Endothelial cell of umbilical vein (primary cell): ENCODE results near the gene SAMD10. TPM values are rescaled to one million over a fixed set of nuclear protein-coding genes. Genes with fewer than 3 reads are reported as not detected.
A peak's percentile ranks its signal among the peaks of the same experiment; 100 is the strongest.

Experiments used
- BruUV-seq: library from RNA; stranded (reverse); fragments of 400-500 nt; replicated peaks from 2 replicates; lab custom pipeline; 2021; lab: Mats Ljungman, UMichigan
- CTCF ChIA-PET: fragments of 300-600, 350-600 bp; sonication (Branson Sonifier 250); formaldehyde crosslinking; loops from one replicate; lab custom pipeline; 2021; ENCODE audit warnings: antibody characterized with exemption, inconsistent platforms; lab: Charles Lee
- POLR2A ChIA-PET: fragments of 300-600, 350-600 bp; sonication (Branson Sonifier 250); formaldehyde crosslinking; loops from one replicate; lab custom pipeline; 2021; ENCODE audit warnings: antibody characterized with exemption, inconsistent platforms; lab: Charles Lee
- DNase-seq: peaks from one replicate; pipeline ENCODE4 v3.0.0-alpha.2; 2011; ENCODE audit warnings: low read depth, low spot score
- FAIRE-seq: peaks from 2 replicates; lab custom pipeline; 2011; peaks lifted over from hg19 to GRCh38; lab: Jason Lieb, UNC
- H2AFZ ChIP-seq: 2 replicates; pipeline ENCODE4 v1.6.0; 2012; ENCODE audit warnings: low read depth, low read length, control low read depth, inconsistent platforms
- H3K27ac ChIP-seq: 2 replicates; pipeline ENCODE4 v1.5.1; 2011; ENCODE audit warnings: low read depth, mild to moderate bottlenecking, control low read depth, low read length, moderate library complexity; ENCODE audit not compliant: insufficient read depth
- H3K27me3 ChIP-seq, 2 experiments: 2 replicates each; pipeline versions ENCODE4 v1.6.0 to v1.6.1; 2011; ENCODE audit warnings: low read length in 2 of 2, mixed read lengths in 1 of 2; ENCODE audit not compliant: control insufficient read depth in 2 of 2, insufficient read depth in 2 of 2
- H3K36me3 ChIP-seq, 2 experiments: 2 replicates in 1 of 2; 3 replicates in 1 of 2; pipeline ENCODE4 v1.5.1; 2011; ENCODE audit warnings: low read length in 2 of 2, mild to moderate bottlenecking in 1 of 2, moderate library complexity in 1 of 2; ENCODE audit not compliant: control insufficient read depth in 2 of 2, insufficient read depth in 2 of 2; ENCODE audit errors: extremely low read depth in 1 of 2
- H3K4me1 ChIP-seq: 3 replicates; pipeline ENCODE4 v1.5.1; 2011; ENCODE audit warnings: mild to moderate bottlenecking, low read length; ENCODE audit not compliant: control insufficient read depth, insufficient read depth; ENCODE audit errors: extremely low read depth
- H3K4me2 ChIP-seq: 2 replicates; pipeline ENCODE4 v1.6.1; 2011; ENCODE audit warnings: low read length, control low read depth, mixed read lengths; ENCODE audit not compliant: insufficient read depth
- H3K4me3 ChIP-seq, 3 experiments: fragments of 200-600 bp in 1 of 3; sonication (generic), shearing (Covaris generic) in 1 of 3; replicated peaks in 1 of 3; 2 replicates each; pipeline ENCODE4 v1.5.1; 2011 to 2016; ENCODE audit warnings: control low read depth in 3 of 3, low read length in 3 of 3, mild to moderate bottlenecking in 2 of 3, inconsistent platforms in 1 of 3, low read depth in 1 of 3, moderate library complexity in 1 of 3; ENCODE audit not compliant: insufficient read depth in 1 of 3
- H3K79me2 ChIP-seq: 2 replicates; pipeline ENCODE4 v1.6.0; 2012; ENCODE audit warnings: low read length, inconsistent platforms; ENCODE audit not compliant: control insufficient read depth, insufficient read depth
- H3K9ac ChIP-seq: replicated peaks from 2 replicates; pipeline ENCODE3; 2011; ENCODE audit warnings: low read length, control low read depth; ENCODE audit not compliant: insufficient read depth; ENCODE audit errors: extremely low read depth
- H3K9me1 ChIP-seq: replicated peaks from 3 replicates; pipeline ENCODE4 v1.6.0; 2011; ENCODE audit warnings: mild to moderate bottlenecking, low read length; ENCODE audit not compliant: control insufficient read depth, insufficient read depth; ENCODE audit errors: extremely low read depth
- H3K9me3 ChIP-seq: replicated peaks from 2 replicates; pipeline ENCODE4 v1.5.1; 2012; ENCODE audit warnings: low read length, inconsistent platforms; ENCODE audit not compliant: control insufficient read depth, insufficient read depth
- H4K20me1 ChIP-seq: replicated peaks from 2 replicates; pipeline ENCODE3; 2011; ENCODE audit warnings: mild to moderate bottlenecking, low read length; ENCODE audit not compliant: control insufficient read depth, insufficient read depth; ENCODE audit errors: extremely low read depth
- EZH2 ChIP-seq: IDR thresholded peaks from 2 replicates; pipeline ENCODE4 v1.6.1; 2012; ENCODE audit warnings: borderline replicate concordance, low read depth, mild to moderate bottlenecking, moderate library complexity, low read length, inconsistent platforms; ENCODE audit not compliant: severe bottlenecking
- FOS ChIP-seq: IDR thresholded peaks from 2 replicates; pipeline ENCODE4 v1.6.1; 2011; ENCODE audit warnings: mild to moderate bottlenecking, low read length, moderate library complexity, borderline replicate concordance; ENCODE audit not compliant: insufficient read depth
- GATA2 ChIP-seq: IDR thresholded peaks from 2 replicates; pipeline ENCODE4 v1.7.0; 2011; ENCODE audit warnings: low read depth, mild to moderate bottlenecking, moderate library complexity, mixed read lengths, low read length; ENCODE audit not compliant: insufficient read length, insufficient read depth
- JUN ChIP-seq: IDR thresholded peaks from 2 replicates; pipeline ENCODE4 v1.6.1; 2011; ENCODE audit warnings: borderline replicate concordance, low read depth; ENCODE audit not compliant: insufficient read length, insufficient read depth
- MYC ChIP-seq: IDR thresholded peaks from one replicate; pipeline ENCODE4 v1.6.1; 2011; ENCODE audit warnings: mild to moderate bottlenecking, low read depth, low read length
- POLR2A ChIP-seq: IDR thresholded peaks from 2 replicates; pipeline ENCODE4 v1.6.1; 2012; ENCODE audit warnings: low read depth, mild to moderate bottlenecking, control low read depth, low read length
- POLR2AphosphoS5 ChIP-seq: IDR thresholded peaks from 2 replicates; pipeline ENCODE4 v1.6.1; 2012; ENCODE audit warnings: low read depth, mild to moderate bottlenecking, control low read depth, low read length, moderate library complexity; ENCODE audit not compliant: insufficient read depth
- dilution Hi-C: fragments of 300-500 bp; cut with MboI; formaldehyde crosslinking; loops from one replicate; pipeline ENCODE4 v1.15.0; 2019; ENCODE audit warnings: low sequenced_read_pairs; ENCODE audit not compliant: extremely low pct_ligation_motif_present
- intact Hi-C: fragments of 100-400 bp; cut with micrococcal nuclease; formaldehyde crosslinking; loops from one replicate; pipeline ENCODE4 v1.10.0; 2022
- microRNA counts: library from miRNA; unstranded; fragments of <30 nt; microRNA quantifications from one replicate; lab custom pipeline; 2016
- microRNA-seq: library from miRNA; unstranded; fragments of <30 nt; microRNA quantifications from one replicate; pipeline ENCODE4 v1.2.0, GENCODE V29; 2021; ENCODE audit warnings: borderline number of aligned reads, borderline replicate concordance
- polyA plus RNA-seq, 4 experiments: library from polyadenylated mRNA; depleted of rRNA in 3 of 4; stranded (reverse) in 3 of 4; unstranded in 1 of 4; fragments of >200 nt; gene quantifications; 2 replicates each; pipeline versions ENCODE4 v1.2.1 to v1.2.3, GENCODE V29; 2011 to 2012; ENCODE audit warnings: missing spikeins in 1 of 4
- small RNA-seq: library from RNA; depleted of rRNA; stranded (forward); fragments of <200 nt; gene quantifications from one replicate; pipeline ENCODE3, GENCODE V24; 2012; ENCODE audit warnings: low replicate concordance, low read depth; ENCODE audit not compliant: insufficient read depth, insufficient read length
- total RNA-seq: library from RNA; stranded (reverse); gene quantifications from 2 replicates; pipeline ENCODE4 v1.2.3, GENCODE V29; 2021
- TF ChIP-seq, protein P1 (sequence below), 2 donors: IDR thresholded peaks; 1 replicate in 1 of 2; 2 replicates in 1 of 2; pipeline ENCODE4 v1.5.1; 2011; ENCODE audit warnings: low read length in 2 of 2, mild to moderate bottlenecking in 2 of 2, moderate library complexity in 2 of 2, control low read depth in 1 of 2, inconsistent platforms in 1 of 2, low read depth in 1 of 2; ENCODE audit not compliant: insufficient read depth in 1 of 2; ENCODE audit errors: extremely low read depth in 1 of 2
- TF ChIP-seq, protein P2 (sequence below): IDR thresholded peaks from 2 replicates; pipeline ENCODE4 v1.6.1; 2011; ENCODE audit not compliant: insufficient read depth, insufficient read length

The SAMD10 gene
- total and polyA plus RNA-seq, 2 donors (not counting 3 experiments of a cell fraction or from before 2014, with no cell fraction given): 4.7 to 5.3 TPM

DNA sequence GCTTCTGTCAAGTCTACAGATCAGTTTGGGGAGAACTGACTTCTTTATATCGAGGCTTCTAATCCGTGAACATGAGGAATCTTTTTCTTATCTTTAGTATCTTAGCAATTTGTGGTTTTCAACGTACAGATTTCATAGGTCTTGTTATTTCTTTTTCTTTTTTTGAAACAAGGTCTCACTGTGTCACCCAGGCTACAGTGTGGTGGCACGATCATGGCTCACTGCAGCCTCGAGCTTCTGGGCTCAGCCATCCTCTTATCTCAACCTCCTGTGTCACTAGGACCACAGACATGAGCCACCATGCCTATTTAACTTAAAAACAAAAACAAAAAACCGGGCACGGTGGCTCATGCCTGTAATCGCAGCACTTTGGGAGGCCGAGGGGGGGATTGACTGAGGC lies 55.2 kb downstream of the SAMD10 start:
- Histone ChIP-seq H3K27me3 (no peaks in the 10 kb centered on the region), H3K79me2 (peaks cover 73% of the 10 kb centered on the region), H3K4me1 (no peaks in the 10 kb centered on the region), H3K27ac (no peak overlapping the region), H3K9me1 (no peaks in the 10 kb centered on the region), H3K4me3 (no peak overlapping the region), H3K9me3 (no peaks in the 10 kb centered on the region), H4K20me1 (peaks cover 8% of the 10 kb centered on the region), H3K9ac (no peak overlapping the region), H3K36me3 (peaks cover 10 to 16% of the 10 kb centered on the region in 2 experiments), H2AFZ (no peak overlapping the region), H3K4me2 (no peak overlapping the region)
- DNase-seq: no peak
- ChIA-PET CTCF (interaction anchor here (1.2 kb wide), 1 partner anchor 50 kb away, joined by 3 read pairs; no protein-coding TSS in a partner anchor), POLR2A (no interaction called here)
- dilution Hi-C loops: no loop called here
- no TSS peak for BruUV-seq
- no peak for TF ChIP-seq MYC
- TF ChIP-seq, protein P1, sequence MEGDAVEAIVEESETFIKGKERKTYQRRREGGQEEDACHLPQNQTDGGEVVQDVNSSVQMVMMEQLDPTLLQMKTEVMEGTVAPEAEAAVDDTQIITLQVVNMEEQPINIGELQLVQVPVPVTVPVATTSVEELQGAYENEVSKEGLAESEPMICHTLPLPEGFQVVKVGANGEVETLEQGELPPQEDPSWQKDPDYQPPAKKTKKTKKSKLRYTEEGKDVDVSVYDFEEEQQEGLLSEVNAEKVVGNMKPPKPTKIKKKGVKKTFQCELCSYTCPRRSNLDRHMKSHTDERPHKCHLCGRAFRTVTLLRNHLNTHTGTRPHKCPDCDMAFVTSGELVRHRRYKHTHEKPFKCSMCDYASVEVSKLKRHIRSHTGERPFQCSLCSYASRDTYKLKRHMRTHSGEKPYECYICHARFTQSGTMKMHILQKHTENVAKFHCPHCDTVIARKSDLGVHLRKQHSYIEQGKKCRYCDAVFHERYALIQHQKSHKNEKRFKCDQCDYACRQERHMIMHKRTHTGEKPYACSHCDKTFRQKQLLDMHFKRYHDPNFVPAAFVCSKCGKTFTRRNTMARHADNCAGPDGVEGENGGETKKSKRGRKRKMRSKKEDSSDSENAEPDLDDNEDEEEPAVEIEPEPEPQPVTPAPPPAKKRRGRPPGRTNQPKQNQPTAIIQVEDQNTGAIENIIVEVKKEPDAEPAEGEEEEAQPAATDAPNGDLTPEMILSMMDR (IDR thresholded peaks at IDR 0.05; ENCODE audit: extremely low read depth in 1 of 2, insufficient read depth in 1 of 2, low read depth in 1 of 2, low read length in 2 of 2): no peak
- TF ChIP-seq FOS: no peak
- no peak for TF ChIP-seq POLR2AphosphoS5
- TF ChIP-seq EZH2: no peak
- no peak for TF ChIP-seq POLR2A
- TF ChIP-seq, protein P2, sequence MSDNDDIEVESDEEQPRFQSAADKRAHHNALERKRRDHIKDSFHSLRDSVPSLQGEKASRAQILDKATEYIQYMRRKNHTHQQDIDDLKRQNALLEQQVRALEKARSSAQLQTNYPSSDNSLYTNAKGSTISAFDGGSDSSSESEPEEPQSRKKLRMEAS: no peak
- no peak for TF ChIP-seq JUN
- no peak for TF ChIP-seq GATA2
- intact Hi-C loops: no loop called here
- no peak for FAIRE-seq

MicroRNAs within 50 kb of the gene (microRNA counts, 767-probe panel; counts per million panel counts)
- microRNA hsa-miR-1914-5p (lab: Ali Mortazavi, UCI): 723 counts per million, percentile 96 among the panel's probes with 10 or more counts
- 723 counts per million, percentile 96 among the panel's probes with 10 or more counts for microRNA hsa-miR-647 (lab: Ali Mortazavi, UCI)

Small RNA genes within 50 kb of the gene (microRNA-seq; reads per million reads assigned to microRNA genes)
- gene MIR1914: not detected
- not detected for gene MIR647

Small RNA genes within 50 kb of the gene (small RNA-seq; reads per million reads assigned to genes)
- gene MIR647: not detected

Other genes with a start within 250 kb of the SAMD10 start
- gene LIME1, start 243.0 kb downstream of the SAMD10 start, total RNA-seq: 11.5 and 12.2 TPM in 2 replicates
- 10.7 and 16.3 TPM in 2 replicates for gene LIME1, start 243.0 kb downstream of the SAMD10 start, polyA plus RNA-seq
- 69.3 and 69.4 TPM in 2 replicates for gene SLC2A4RG, start 239.9 kb downstream of the SAMD10 start, total RNA-seq
- gene SLC2A4RG, start 239.9 kb downstream of the SAMD10 start, polyA plus RNA-seq: 41.7 and 66.5 TPM in 2 replicates
- gene ZBTB46, start 148.4 kb downstream of the SAMD10 start, total RNA-seq: 4.3 and 7.1 TPM in 2 replicates
- 1.3 TPM in 2 replicates for gene ZBTB46, start 148.4 kb downstream of the SAMD10 start, polyA plus RNA-seq
- not detected in 2 replicates for gene ABHD16B, start 118.1 kb downstream of the SAMD10 start, total RNA-seq
- gene ABHD16B, start 118.1 kb downstream of the SAMD10 start, polyA plus RNA-seq: not detected in 2 replicates
- gene TPD52L2, start 114.4 kb downstream of the SAMD10 start, total RNA-seq: 114 and 123 TPM in 2 replicates
- gene TPD52L2, start 114.4 kb downstream of the SAMD10 start, polyA plus RNA-seq: 142 and 151 TPM in 2 replicates
- 58.7 and 60.3 TPM in 2 replicates for gene DNAJC5, start 84.5 kb downstream of the SAMD10 start, total RNA-seq
- 40.1 and 44.7 TPM in 2 replicates for gene DNAJC5, start 84.5 kb downstream of the SAMD10 start, polyA plus RNA-seq
- gene UCKL1, start 23.2 kb downstream of the SAMD10 start, total RNA-seq: 51.1 TPM in 2 replicates
- 78.8 and 113 TPM in 2 replicates for gene UCKL1, start 23.2 kb downstream of the SAMD10 start, polyA plus RNA-seq
- 25.9 and 30.0 TPM in 2 replicates for gene ZNF512B, start 9.7 kb downstream of the SAMD10 start, total RNA-seq
- gene ZNF512B, start 9.7 kb downstream of the SAMD10 start, polyA plus RNA-seq: 8.7 and 10.0 TPM in 2 replicates
- 64.2 and 67.4 TPM in 2 replicates for gene PRPF6, start 1.5 kb upstream of the SAMD10 start, total RNA-seq
- gene PRPF6, start 1.5 kb upstream of the SAMD10 start, polyA plus RNA-seq: 27.1 and 35.3 TPM in 2 replicates
- 5.8 and 6.0 TPM in 2 replicates for gene C20orf204, start 56.5 kb upstream of the SAMD10 start, total RNA-seq
- gene C20orf204, start 56.5 kb upstream of the SAMD10 start, polyA plus RNA-seq: 2.8 and 4.5 TPM in 2 replicates
- 175 and 211 TPM in 2 replicates for gene SOX18, start 70.0 kb upstream of the SAMD10 start, total RNA-seq
- gene SOX18, start 70.0 kb upstream of the SAMD10 start, polyA plus RNA-seq: 20.9 and 21.8 TPM in 2 replicates
- 65.5 and 71.3 TPM in 2 replicates for gene TCEA2, start 83.6 kb upstream of the SAMD10 start, total RNA-seq
- 53.1 and 56.0 TPM in 2 replicates for gene TCEA2, start 83.6 kb upstream of the SAMD10 start, polyA plus RNA-seq
- gene RGS19, start 99.9 kb upstream of the SAMD10 start, total RNA-seq: 27.8 and 28.3 TPM in 2 replicates
- 33.7 and 69.6 TPM in 2 replicates for gene RGS19, start 99.9 kb upstream of the SAMD10 start, polyA plus RNA-seq
- 1.9 and 2.2 TPM in 2 replicates for gene OPRL1, start 100.4 kb upstream of the SAMD10 start, total RNA-seq
- 2.0 and 2.6 TPM in 2 replicates for gene OPRL1, start 100.4 kb upstream of the SAMD10 start, polyA plus RNA-seq
- gene LKAAEAR1, start 104.8 kb upstream of the SAMD10 start, total RNA-seq: not detected in 2 replicates
- 0.29 and 0.46 TPM in 2 replicates for gene LKAAEAR1, start 104.8 kb upstream of the SAMD10 start, polyA plus RNA-seq
- gene NPBWR2, start 127.9 kb upstream of the SAMD10 start, total RNA-seq: not detected in 2 replicates
- gene NPBWR2, start 127.9 kb upstream of the SAMD10 start, polyA plus RNA-seq: not detected in 2 replicates
- gene MYT1, start 184.8 kb upstream of the SAMD10 start, total RNA-seq: not detected in 2 replicates
- not detected in 2 replicates for gene MYT1, start 184.8 kb upstream of the SAMD10 start, polyA plus RNA-seq